A549 treated with DMSO at 1 μM for 4 hours (cell line): Measurements from ENCODE around the gene PLD1. TPM values are rescaled to one million over a fixed set of nuclear protein-coding genes. Genes with fewer than 3 reads are reported as not detected.

ENCODE experiments used
- total RNA-seq: library from RNA; stranded (reverse); fragments of 200-300 nt; extraction: Qiagen RNA extraction; gene quantifications from 5 replicates; pipeline ENCODE4 v1.2.3, GENCODE V29; 2022; ENCODE audit warnings: low read depth

PLD1 gene
- 8.0 to 9.7 TPM (median 8.5 TPM) in 5 replicates for total RNA-seq

GRCh38 chr3:171809861-171810628 lies at the start of gene PLD1:
Gene PLD1, minus strand, starts transcription at chr3:171810483. Its CDS starts 72,432 bp downstream, at chr3:171738051.

GRCh38 chr3:171842864-171843518 lies 32.7 kb upstream of the PLD1 start, which contains the start of gene TMEM212:
Gene TMEM212, plus strand, starts transcription at chr3:171843349. Its CDS starts 35 bp downstream, at chr3:171843384.

Other genes starting within 250 kb of the PLD1 start
- gene TMEM212, start 32.9 kb upstream of the PLD1 start, total RNA-seq, result not detected in 5 replicates
- 24.1 to 41.4 TPM (median 36.1 TPM) in 5 replicates for gene FNDC3B, start 229.1 kb upstream of the PLD1 start, total RNA-seq